ENCODE data around the gene KCNK10. TPM values are rescaled to one million over a fixed set of nuclear protein-coding genes. Genes with fewer than 3 reads are reported as not detected.

The KCNK10 gene
- polyA plus RNA-seq, 1 of the 3 experiments (the other 2 are of a cell fraction): not detected

GRCh38 chr14:88196925-88197324 lies 126.1 kb downstream of the KCNK10 start (continued):
- TF ChIP-seq, protein P1, sequence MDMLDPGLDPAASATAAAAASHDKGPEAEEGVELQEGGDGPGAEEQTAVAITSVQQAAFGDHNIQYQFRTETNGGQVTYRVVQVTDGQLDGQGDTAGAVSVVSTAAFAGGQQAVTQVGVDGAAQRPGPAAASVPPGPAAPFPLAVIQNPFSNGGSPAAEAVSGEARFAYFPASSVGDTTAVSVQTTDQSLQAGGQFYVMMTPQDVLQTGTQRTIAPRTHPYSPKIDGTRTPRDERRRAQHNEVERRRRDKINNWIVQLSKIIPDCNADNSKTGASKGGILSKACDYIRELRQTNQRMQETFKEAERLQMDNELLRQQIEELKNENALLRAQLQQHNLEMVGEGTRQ (IDR thresholded peaks at IDR 0.05; ENCODE audit: borderline replicate concordance, low read depth, low read length): no peak
- TF ChIP-seq CHD2 (IDR thresholded peaks at IDR 0.05; ENCODE audit: low read length, partially characterized antibody) (no peak), JUND (IDR thresholded peaks at IDR 0.05) (no peak), FOSL2 (IDR thresholded peaks at IDR 0.05; ENCODE audit: borderline replicate concordance, low read depth) (no peak), RXRA (IDR thresholded peaks at IDR 0.05; ENCODE audit: borderline replicate concordance, low read depth) (no peak)

GRCh38 chr14:88196116-88196890 lies 126.8 kb downstream of the KCNK10 start:
- ChIA-PET POLR2A (no interaction called here), CTCF (interaction anchor here (1.0 to 1.7 kb wide), 5 partner anchors 15 to 184 kb away, joined by 3 to 7 read pairs (median 3); no protein-coding TSS in a partner anchor)
- WGBS (ENCODE audit: low lambda C conversion rate): 49% methylated on average over 7 of the region's 7 CpGs
- no peak overlapping the region for H3K4me3 ChIP-seq (ENCODE audit: low read depth in 2 of 2, low read length in 1 of 2)
- H3K9me3 ChIP-seq: no peaks in the 10 kb centered on the region
- no peak overlapping the region for H3K9ac ChIP-seq
- no peaks in the 10 kb centered on the region for H4K20me1 ChIP-seq (ENCODE audit: insufficient read depth)
- no peak overlapping the region for H3K4me2 ChIP-seq
- H3K79me2 ChIP-seq (ENCODE audit: insufficient read depth): no peaks in the 10 kb centered on the region
- no peak overlapping the region for H2AFZ ChIP-seq (ENCODE audit: low read depth)
- no peaks in the 10 kb centered on the region for H3K9me2 ChIP-seq
- H3K27me3 ChIP-seq (ENCODE audit: insufficient read depth): no peaks in the 10 kb centered on the region; the same call in 1 of the 2 replicates
- no peaks in the 10 kb centered on the region for H3F3A ChIP-seq (replicated peaks; ENCODE audit: insufficient read depth)
- TF ChIP-seq FOXM1 (IDR thresholded peaks at IDR 0.05; ENCODE audit: low read depth) (no peak), MEF2A (IDR thresholded peaks at IDR 0.05; ENCODE audit: borderline replicate concordance, low read depth) (no peak), EZH2phosphoT487 (IDR thresholded peaks at IDR 0.05; ENCODE audit: borderline replicate concordance, low read depth) (no peak), SMC3 (IDR thresholded peaks at IDR 0.05; ENCODE audit: low read depth, low read length) (no peak), ZBTB33 (IDR thresholded peaks at IDR 0.05; ENCODE audit: borderline replicate concordance, low read depth) (no peak), REST (IDR thresholded peaks at IDR 0.05; ENCODE audit: low read depth, low read length) (no peak), CHD2 (IDR thresholded peaks at IDR 0.05; ENCODE audit: low read length, partially characterized antibody) (no peak), PBX3 (IDR thresholded peaks at IDR 0.05) (no peak), MXI1 (IDR thresholded peaks at IDR 0.05; ENCODE audit: low read depth, low read length) (no peak)
- peaks cover 0 to 3% of the 10 kb centered on the region in 2 experiments; a peak in 1 of 4 replicates for H3K4me1 ChIP-seq (ENCODE audit: control insufficient read depth in 1 of 2, insufficient read depth in 2 of 2, low read depth in 1 of 2, low read length in 1 of 2)
- no peak overlapping the region for H3K27ac ChIP-seq (ENCODE audit: low read depth in 2 of 2, low read length in 1 of 2)
- H3K36me3 ChIP-seq (replicated peaks in 1 of 2; ENCODE audit: control insufficient read depth in 1 of 2, insufficient read depth in 2 of 2, low read length in 1 of 2): no peaks in the 10 kb centered on the region
- no peak for DNase-seq

All from SK-N-SH (cell line).